ENCODE results near the gene PPEF1.

DNA sequence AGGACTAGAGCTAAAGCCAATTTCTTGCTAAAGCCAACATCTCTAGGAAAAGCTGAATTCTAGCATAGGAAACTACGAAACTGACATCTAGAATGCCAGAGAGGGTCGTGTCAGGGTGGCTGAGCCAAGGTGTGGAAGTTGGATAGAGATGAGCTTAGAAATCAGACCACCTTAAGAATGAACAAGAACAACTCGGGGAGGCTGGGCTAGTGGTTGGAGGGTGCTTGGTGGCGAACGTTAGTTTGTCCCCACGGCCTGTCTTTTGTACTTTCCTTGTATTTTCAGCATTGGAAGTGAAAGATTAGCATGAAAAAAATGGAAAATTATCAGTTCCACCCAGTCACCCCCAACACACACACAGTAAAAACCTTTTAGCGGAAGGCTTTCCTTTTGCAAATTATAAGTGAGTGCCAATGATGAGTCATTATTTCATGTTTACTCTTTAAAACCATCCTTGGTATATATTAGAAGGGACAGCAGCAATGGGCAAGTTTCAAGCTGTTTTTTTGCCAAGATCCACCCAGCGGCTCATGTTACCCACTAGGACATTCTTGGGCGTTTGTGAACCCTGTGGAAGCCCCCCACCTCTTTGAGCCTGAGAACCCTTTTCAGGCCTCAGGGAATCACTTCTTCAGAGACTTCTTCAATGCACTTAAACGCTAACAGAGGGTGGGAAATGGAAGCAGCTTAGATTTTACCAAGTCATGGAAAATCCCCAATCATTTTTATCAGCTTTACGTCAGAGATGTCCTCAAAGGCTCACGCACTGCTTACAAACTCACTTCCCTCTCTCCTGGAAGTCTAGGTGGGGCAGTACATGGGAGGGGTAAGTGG lies 4.9 kb upstream of the PPEF1 start:
- no peak for TF ChIP-seq RCOR1 (IDR thresholded peaks at IDR 0.05; ENCODE audit: insufficient replicate concordance, low read length)
- no peak for TF ChIP-seq POLR2A (IDR thresholded peaks at IDR 0.05; ENCODE audit: low read depth, low read length)
- TF ChIP-seq, protein P1, sequence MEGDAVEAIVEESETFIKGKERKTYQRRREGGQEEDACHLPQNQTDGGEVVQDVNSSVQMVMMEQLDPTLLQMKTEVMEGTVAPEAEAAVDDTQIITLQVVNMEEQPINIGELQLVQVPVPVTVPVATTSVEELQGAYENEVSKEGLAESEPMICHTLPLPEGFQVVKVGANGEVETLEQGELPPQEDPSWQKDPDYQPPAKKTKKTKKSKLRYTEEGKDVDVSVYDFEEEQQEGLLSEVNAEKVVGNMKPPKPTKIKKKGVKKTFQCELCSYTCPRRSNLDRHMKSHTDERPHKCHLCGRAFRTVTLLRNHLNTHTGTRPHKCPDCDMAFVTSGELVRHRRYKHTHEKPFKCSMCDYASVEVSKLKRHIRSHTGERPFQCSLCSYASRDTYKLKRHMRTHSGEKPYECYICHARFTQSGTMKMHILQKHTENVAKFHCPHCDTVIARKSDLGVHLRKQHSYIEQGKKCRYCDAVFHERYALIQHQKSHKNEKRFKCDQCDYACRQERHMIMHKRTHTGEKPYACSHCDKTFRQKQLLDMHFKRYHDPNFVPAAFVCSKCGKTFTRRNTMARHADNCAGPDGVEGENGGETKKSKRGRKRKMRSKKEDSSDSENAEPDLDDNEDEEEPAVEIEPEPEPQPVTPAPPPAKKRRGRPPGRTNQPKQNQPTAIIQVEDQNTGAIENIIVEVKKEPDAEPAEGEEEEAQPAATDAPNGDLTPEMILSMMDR (conservative IDR thresholded peaks at IDR 0.05; ENCODE audit: low read depth, low read length): no peak
- no peak for TF ChIP-seq MAFK (IDR thresholded peaks at IDR 0.05; ENCODE audit: low read depth, low read length)
